Left lung (tissue), 10 donors: Measurements from ENCODE around the gene TBC1D8B. TPM values are rescaled to one million over a fixed set of nuclear protein-coding genes. Genes with fewer than 3 reads are reported as not detected.

Experiments
- ATAC-seq: fragments of 200-7000 bp; cut with Tn5 transposase; one replicate; pipeline ENCODE4 v1.9.1; 2020; ENCODE audit warnings: moderate library complexity
- DNase-seq, 4 donors: peaks; one replicate each; pipeline ENCODE4 v3.0.0-alpha.2; 2013 to 2020
- H3K27ac ChIP-seq, 2 donors: fragments of 200-600 bp; sonication (generic) in 1 of 2; one replicate each; pipeline versions ENCODE4 v1.5.0 to v1.8.0; 2020 to 2021
- H3K27me3 ChIP-seq, 2 donors: fragments of 200-600 bp; sonication (generic) in 1 of 2; one replicate each; pipeline versions ENCODE4 v1.5.0 to v1.8.0; 2020 to 2021
- H3K36me3 ChIP-seq, 2 donors: fragments of 200-600 bp; sonication (generic) in 1 of 2; one replicate each; pipeline versions ENCODE4 v1.5.0 to v1.8.0; 2020 to 2021
- H3K4me1 ChIP-seq, 2 donors: fragments of 200-600 bp; one replicate each; pipeline ENCODE4 v1.8.0; 2021
- H3K4me3 ChIP-seq, 2 donors: fragments of 200-600 bp; sonication (generic) in 1 of 2; one replicate each; pipeline versions ENCODE4 v1.5.0 to v1.8.0; 2020 to 2021; ENCODE audit warnings: mild to moderate bottlenecking in 1 of 2
- H3K9me3 ChIP-seq, 2 donors: fragments of 200-600 bp; sonication (generic) in 1 of 2; one replicate each; pipeline versions ENCODE4 v1.5.0 to v1.8.0; 2020 to 2021
- intact Hi-C, 2 donors: fragments of 100-400 bp; cut with DNase I; formaldehyde crosslinking; loops; one replicate each; pipeline versions ENCODE4 v1.11.2 to v1.14.2; 2022
- polyA plus RNA-seq, 6 donors: library from polyadenylated mRNA; unstranded; fragments of 120-200 nt; gene quantifications; one replicate each; pipeline ENCODE4 v1.2.1, GENCODE V29; 2013; ENCODE audit not compliant: insufficient read length in 6 of 6
- total RNA-seq, 2 donors: library from RNA; stranded (reverse); fragmentation: NEBNext Ultra II Directional; extraction: Animal tissue kit (Norgen Biotek cat#: 25700); gene quantifications; one replicate each; pipeline ENCODE4 v1.2.1, GENCODE V29; 2021
- TF ChIP-seq, protein P1 (sequence below), 2 donors: fragments of 200-600 bp; sonication (generic) in 1 of 2; IDR thresholded peaks; one replicate each; pipeline versions ENCODE4 v1.5.0 to v1.8.0; 2021; ENCODE audit warnings: antibody characterized with exemption in 2 of 2
- donor health status: DM: no; HTN: yes; CAD: no.
- donor health status: DM: no; HTN: no; CAD: no.

The TBC1D8B gene
- total and polyA plus RNA-seq, 8 donors, result 9.6 to 13.3 (median 10.4) TPM

DNA sequence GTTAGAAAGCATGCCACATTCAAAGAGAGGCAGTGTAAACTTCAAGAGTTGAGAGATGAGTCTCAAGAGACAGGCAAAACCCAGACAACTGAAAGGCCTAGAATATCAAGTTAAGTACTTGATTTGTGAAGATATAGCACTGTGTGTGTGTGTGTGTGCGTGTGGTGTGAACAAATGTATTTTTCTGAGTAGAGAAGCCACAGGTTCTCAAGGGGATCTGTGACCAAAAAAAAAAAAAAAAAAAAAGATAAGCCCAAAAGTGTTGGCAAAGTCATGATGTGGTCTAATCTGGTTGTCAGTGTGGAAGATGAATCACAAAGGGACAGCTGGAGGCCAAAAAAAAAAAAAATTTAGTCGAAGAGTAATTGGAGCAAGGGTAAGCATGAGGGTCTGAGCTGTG lies 96.8 kb downstream of the TBC1D8B start:
- no peak for ATAC-seq
- Histone ChIP-seq H3K4me3 (no peak overlapping the region), H3K27me3 (no peaks in the 10 kb centered on the region), H3K36me3 (no peaks in the 10 kb centered on the region), H3K9me3 (no peaks in the 10 kb centered on the region), H3K27ac (no peak overlapping the region), H3K4me1 (no peaks in the 10 kb centered on the region)
- TF ChIP-seq, protein P1, sequence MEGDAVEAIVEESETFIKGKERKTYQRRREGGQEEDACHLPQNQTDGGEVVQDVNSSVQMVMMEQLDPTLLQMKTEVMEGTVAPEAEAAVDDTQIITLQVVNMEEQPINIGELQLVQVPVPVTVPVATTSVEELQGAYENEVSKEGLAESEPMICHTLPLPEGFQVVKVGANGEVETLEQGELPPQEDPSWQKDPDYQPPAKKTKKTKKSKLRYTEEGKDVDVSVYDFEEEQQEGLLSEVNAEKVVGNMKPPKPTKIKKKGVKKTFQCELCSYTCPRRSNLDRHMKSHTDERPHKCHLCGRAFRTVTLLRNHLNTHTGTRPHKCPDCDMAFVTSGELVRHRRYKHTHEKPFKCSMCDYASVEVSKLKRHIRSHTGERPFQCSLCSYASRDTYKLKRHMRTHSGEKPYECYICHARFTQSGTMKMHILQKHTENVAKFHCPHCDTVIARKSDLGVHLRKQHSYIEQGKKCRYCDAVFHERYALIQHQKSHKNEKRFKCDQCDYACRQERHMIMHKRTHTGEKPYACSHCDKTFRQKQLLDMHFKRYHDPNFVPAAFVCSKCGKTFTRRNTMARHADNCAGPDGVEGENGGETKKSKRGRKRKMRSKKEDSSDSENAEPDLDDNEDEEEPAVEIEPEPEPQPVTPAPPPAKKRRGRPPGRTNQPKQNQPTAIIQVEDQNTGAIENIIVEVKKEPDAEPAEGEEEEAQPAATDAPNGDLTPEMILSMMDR (IDR thresholded peaks at IDR 0.05), result no peak
- no peak for DNase-seq
- intact Hi-C loops, result loop anchor here in 1 of 2 donors (10.0 kb wide), 1 partner anchor 56 kb away; no protein-coding TSS in a partner anchor

DNA sequence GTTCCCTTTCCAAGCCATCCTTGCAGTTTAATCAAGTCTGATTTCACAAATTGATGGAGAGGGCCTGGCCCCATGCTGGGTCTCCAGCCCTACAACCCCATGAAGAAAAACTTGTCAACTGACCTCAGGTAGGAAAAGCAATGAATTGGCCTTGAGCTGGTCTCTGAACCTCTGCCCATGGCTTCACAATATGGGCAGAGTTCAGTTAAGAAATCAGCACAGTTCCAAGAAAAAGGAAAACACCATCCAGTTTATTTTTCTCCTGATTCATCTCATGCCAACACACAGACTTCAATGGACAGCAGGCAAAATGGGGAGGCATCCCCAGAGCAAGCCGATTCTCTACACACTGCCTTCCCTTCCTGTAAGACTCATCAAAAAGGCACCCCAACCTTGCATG lies 97.4 kb downstream of the TBC1D8B start:
- Histone ChIP-seq H3K27ac (no peak overlapping the region), H3K27me3 (no peaks in the 10 kb centered on the region), H3K9me3 (no peaks in the 10 kb centered on the region), H3K4me3 (no peak overlapping the region), H3K36me3 (no peaks in the 10 kb centered on the region), H3K4me1 (no peaks in the 10 kb centered on the region)
- no peak for ATAC-seq
- TF ChIP-seq, protein P1 (IDR thresholded peaks at IDR 0.05), result no peak
- DNase-seq, result no peak
- intact Hi-C loops, result loop anchor here in 1 of 2 donors (10.0 kb wide), 1 partner anchor 55 kb away; no protein-coding TSS in a partner anchor

DNA sequence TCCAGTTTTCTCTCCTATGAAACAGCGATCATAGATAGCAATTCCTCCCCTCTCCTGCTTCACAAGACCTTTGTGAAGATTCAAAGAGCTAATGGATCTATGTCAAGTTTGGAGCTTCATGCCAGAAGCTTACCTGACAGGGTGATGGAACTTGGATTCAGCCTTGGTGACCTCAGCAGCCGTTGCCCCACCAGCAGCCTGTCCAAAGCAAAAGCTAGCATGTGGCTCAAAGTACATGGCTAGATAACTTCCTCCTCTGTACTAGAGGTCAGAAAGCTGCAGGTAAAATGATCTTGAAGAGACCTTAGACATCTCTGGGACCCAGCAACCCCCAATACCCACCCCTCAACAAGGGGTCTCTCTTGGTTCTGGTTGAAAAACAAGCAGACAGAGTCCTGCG lies 98.9 kb downstream of the TBC1D8B start:
- Histone ChIP-seq H3K36me3 (no peaks in the 10 kb centered on the region), H3K9me3 (no peaks in the 10 kb centered on the region), H3K4me1 (no peaks in the 10 kb centered on the region), H3K27me3 (no peaks in the 10 kb centered on the region), H3K4me3 (no peak overlapping the region), H3K27ac (no peak overlapping the region)
- ATAC-seq, result no peak
- intact Hi-C loops, result no loop called here
- TF ChIP-seq, protein P1 (IDR thresholded peaks at IDR 0.05), result no peak
- no peak for DNase-seq

DNA sequence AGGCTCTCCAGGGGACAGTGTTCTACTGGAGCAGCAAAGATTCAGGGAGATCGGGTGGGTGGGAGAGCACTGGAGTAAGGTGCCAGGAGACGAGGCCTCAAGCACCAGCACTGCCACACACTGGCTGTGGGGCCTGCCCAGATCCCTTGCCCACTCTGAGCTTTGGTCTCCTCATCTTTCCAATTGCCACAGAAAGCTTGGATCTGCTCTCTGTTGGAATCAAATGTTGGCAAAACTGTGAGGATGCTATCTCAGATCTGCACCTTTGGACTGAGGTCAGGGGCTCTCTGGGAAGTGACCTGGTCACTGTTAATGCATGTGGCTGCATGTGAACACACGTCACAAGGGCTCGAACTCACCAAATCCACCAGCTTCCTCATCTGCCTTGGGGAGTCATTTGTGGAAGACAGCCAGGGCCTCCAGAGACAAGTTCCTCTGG lies 99.3 kb downstream of the TBC1D8B start:
- Histone ChIP-seq H3K4me3 (no peak overlapping the region), H3K36me3 (no peaks in the 10 kb centered on the region), H3K27me3 (no peaks in the 10 kb centered on the region), H3K9me3 (no peaks in the 10 kb centered on the region), H3K27ac (no peak overlapping the region), H3K4me1 (no peaks in the 10 kb centered on the region)
- TF ChIP-seq, protein P1 (IDR thresholded peaks at IDR 0.05), result no peak
- intact Hi-C loops, result no loop called here
- no peak for DNase-seq
- no peak for ATAC-seq

DNA sequence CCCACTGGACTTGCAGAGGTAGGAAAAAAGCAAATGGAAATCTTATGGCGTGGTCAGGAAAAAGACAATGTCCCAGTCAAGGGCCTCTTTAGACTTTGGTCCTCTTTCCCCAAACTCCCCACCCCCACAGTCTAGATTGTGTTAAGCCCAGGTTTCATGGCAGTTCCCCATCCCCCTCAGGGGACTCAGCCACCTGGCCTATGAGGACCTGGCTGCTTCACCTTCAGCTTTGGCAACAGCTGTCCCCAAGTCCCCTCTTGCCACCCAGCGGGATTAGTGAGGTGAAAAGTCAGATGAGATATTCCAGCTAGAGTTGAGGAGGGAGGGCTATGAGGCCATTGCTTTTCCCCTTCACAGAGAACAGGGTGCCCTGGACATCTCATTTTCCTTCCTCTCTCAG lies 100.2 kb downstream of the TBC1D8B start:
- H3K36me3 ChIP-seq, result no peaks in the 10 kb centered on the region
- TF ChIP-seq, protein P1 (IDR thresholded peaks at IDR 0.05), result no peak
- H3K27me3 ChIP-seq, result no peaks in the 10 kb centered on the region
- H3K4me3 ChIP-seq, result no peak overlapping the region
- no peak for ATAC-seq
- DNase-seq, result no peak
- H3K9me3 ChIP-seq, result no peaks in the 10 kb centered on the region
- no peak overlapping the region for H3K27ac ChIP-seq
- intact Hi-C loops, result no loop called here
- no peaks in the 10 kb centered on the region for H3K4me1 ChIP-seq
